GOT3 (cell line): ENCODE data around the gene CISTR.

ENCODE experiments used
- DNase-seq: peaks from one replicate; lab custom pipeline; 2025; ENCODE audit warnings: mixed read lengths; lab: John Stamatoyannopoulos, UW

Gene CISTR

DNA sequence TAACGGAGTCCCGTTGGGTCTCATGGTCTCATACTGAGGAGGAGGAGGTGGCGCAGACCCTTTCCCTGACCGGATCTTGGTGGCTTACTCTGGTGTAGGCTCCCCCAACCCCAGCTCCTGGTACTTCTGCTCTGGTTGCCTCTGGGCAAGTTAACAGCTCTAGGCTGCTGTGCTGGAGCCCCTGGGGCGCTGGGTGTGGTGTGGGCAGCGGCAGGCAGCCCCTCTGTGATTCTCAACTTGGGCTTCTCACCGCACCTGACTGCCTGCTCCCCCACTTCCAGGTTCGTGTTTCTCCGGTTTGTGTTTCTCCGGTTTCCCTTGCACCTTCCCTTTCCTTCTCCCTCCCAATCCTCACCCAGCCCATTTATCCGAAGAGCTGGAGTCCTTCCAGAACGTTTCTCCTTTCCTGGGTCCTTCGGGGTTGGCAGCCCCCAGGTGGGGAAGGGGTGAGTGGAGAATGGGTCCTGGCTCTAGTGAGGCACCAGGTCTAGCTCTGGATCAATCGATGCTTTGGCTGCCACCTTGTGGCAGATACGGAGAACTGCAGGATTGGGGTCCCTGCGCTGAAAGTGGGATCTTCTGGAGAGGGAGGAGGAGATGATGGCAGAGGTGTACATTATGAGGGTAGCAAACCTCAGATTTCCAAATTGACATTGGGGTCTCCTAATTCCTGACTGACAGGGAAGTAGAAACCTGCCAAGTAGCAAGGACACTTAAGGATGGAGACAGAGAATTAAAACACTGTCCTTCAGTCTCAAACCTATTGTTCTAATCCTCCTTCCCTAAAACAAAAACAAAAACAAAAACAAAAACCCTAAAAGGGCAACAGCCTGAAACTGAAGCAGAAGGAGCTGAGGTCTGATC, 8.3 kb downstream of the CISTR start:
- no peak for DNase-seq

- DNase-seq = no peak
These were observed 11.7 kb downstream of the CISTR start for GRCh38 chr12:53740130-53740491.

GRCh38 chr12:53739214-53740129, 12.3 kb downstream of the CISTR start:
- DNase-seq = no peak

GRCh38 chr12:53738406-53739213, 13.2 kb downstream of the CISTR start:
- no peak for DNase-seq

GRCh38 chr12:53737951-53738405, 13.8 kb downstream of the CISTR start:
- no peak for DNase-seq

GRCh38 chr12:53737093-53737808, 14.5 kb downstream of the CISTR start:
- no peak for DNase-seq

DNA sequence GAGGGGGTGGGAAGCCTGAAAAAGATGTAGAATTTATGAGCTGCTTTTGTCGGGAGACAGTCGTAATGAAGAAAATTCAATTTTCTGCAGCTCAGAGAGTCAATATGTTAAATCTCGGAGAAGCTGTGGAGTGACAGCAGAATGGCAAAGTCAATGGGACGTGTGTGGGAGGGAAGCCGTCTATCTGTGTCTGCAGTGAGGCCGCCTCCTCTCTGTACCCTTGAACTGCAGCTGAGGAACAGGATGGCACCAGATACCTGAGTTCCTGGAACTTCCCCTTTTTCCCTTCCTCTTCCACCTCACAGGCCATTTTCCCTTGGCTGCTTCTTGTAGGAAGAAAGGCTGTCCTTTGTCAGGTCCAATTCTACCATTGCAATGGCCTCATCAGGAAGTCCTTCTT, 15.2 kb downstream of the CISTR start:
- no peak for DNase-seq

DNA sequence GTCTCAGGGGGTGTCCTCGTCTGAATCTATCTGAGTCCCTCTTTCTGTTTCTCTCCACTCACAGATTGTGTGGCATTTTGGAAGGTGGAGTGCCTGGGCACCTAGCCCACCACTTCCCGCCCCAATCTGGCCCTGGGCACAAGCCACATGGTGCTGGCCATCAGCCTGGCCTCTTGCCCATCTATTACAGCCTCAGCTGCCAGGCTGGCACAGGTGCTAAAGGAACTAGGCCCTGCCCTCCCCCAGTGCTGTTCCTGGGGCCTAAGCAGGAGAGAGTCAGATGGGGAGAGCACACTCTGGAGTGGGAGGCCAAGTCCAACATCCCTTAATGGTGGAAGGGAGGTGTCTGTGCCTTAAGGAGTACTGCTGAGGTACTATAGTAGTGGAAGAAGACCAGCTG, 16.2 kb downstream of the CISTR start:
- DNase-seq = no peak

GRCh38 chr12:53734425-53734824, 17.4 kb downstream of the CISTR start:
- no peak for DNase-seq

GRCh38 chr12:53733807-53734200, 18.0 kb downstream of the CISTR start:
- no peak for DNase-seq

- no peak for DNase-seq
These were observed 18.6 kb downstream of the CISTR start for GRCh38 chr12:53733051-53733806.

DNA sequence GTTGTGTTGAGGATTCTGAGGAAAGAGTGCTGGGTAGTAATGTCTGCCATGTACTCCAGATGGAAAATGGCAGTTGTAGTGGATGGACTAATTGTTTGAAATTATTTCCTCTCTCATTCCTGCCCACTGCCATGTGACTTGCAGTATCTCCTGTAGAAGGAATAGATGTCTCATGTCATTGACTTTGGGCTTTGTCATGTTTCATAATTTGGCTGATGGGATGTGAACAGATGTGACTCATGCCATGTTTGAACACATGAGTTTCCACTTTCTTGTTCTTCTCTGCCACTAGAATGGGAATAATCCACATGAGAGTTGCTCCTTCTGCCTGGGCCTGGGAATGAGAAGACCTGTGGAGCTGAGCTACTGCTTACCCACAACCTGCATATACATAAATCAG, 22.1 kb downstream of the CISTR start:
- DNase-seq = no peak

DNA sequence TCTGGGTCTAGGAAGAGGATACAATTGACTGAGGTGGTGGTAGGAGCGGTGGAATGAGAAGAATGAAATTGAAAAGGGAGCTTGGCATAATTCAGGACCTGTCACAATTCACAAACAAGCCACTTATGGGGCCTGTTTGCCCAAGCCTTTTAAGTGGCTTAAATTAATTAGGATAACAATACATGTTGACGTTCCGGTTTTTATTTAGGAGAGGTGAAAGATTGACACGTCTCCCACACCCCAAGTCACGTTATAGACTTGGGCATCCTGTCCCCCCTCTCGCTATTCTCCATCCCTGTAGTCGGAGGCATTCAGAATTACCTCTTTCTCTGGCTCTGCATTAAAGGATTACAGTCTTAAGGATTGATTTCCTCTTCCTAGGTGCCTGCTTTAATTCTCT, 23.6 kb downstream of the CISTR start:
- DNase-seq = no peak

DNA sequence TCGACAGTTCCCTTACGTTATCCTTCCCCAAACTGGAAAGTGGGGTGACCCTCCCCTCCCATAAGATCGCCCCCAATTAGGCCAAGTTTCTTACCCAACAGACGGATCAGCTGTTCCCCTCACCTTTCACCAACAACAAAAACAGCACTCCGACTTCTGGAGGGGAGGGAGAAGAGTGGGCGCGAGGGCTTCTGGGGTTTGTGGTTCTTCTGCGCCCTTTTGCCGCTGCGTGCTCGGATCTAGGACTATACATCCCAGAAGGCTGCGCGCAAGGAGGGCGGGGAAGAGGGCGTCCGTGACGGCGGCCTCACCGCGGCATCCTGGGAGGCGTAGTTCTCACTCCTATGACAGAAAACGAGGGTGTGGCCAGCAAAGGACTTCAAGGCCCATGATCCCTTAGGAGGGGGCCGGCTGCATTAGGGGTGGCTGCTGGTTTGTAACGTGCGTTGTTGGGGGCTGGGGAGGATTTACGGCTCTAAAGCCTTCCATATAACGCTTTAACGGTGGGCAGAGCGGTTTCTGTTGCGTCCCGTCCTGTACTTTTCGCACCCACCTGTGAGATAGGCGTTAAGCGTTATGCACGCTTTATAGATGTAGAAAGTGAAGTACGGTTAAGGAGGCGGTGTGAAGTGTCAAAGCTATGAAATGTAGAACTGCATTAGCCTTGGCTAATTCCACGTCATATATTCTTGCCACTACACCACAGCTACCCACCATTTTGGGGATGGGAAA, 24.3 kb downstream of the CISTR start, which contains the start of gene CALCOCO1:
Gene CALCOCO1, minus strand, starts transcription at position 143 of the 732 bp plus-strand sequence. CDS start 2,210 bp downstream, outside the sequence.
- peak; percentile 79 for DNase-seq

- DNase-seq = no peak
These were observed 24.9 kb downstream of the CISTR start for GRCh38 chr12:53726946-53727309.

- DNase-seq = no peak
These were observed 25.4 kb downstream of the CISTR start for GRCh38 chr12:53726341-53726740.

DNA sequence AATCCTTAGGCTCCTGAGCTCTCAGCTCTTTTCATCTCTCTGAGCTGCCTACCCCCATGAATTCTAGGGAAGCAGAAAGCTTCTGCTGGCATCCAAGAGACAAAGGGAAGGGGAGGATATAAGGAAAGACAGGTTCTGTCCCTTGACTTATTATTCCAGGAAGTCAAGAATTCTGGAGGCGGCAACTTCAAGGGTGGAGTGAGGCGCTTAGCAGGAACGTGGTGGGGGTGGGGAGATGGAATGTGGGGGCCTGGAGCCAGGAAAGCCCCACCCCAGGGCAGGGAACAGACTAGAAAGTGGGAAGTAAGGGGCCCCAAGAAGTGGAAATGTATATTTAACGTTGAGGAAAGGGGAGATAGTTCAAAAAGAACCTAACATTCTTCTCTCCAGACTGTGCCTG, 26.0 kb downstream of the CISTR start:
- no peak for DNase-seq

DNA sequence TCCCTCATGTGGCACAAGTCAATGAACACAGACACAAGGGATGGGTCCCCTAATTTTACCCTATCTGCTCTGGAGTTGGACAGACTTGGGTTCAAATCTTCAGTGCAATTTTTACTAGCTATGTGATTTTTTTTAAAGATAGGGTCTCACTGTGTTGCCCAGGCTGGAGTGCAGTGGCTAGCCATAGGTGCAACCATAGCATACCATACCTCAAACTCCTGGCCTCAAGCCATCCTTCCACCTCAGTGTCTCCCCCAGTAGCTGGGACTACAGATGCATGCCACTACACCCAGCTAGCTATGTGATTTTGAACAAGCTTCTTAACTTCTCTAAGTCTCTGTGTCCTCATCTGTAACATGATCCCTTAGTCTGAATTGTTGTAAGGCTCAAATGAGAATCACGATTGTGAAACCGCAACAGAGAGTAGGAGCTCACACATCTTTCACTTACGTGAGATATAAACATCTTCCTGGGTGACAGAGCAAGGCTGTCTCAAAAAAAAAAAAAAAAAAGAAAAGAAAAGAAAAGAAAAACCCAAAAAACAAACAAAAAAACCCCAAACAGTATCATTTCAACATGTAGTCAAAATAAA, 29.2 kb downstream of the CISTR start:
- DNase-seq = no peak

- DNase-seq = no peak
These were observed 30.8 kb downstream of the CISTR start for GRCh38 chr12:53720946-53721345.
